KOPT-K1 (cell line): ENCODE data around the gene PROK2.

Experiments used
- H3K27ac ChIP-seq: fragments of 200-600 bp; sonication (generic); 2 replicates; pipeline ENCODE4 v1.5.1; 2016; ENCODE audit warnings: antibody characterized with exemption, mild to moderate bottlenecking, low read depth, low read length; ENCODE audit not compliant: poor library complexity, severe bottlenecking
- H3K36me3 ChIP-seq: fragments of 200-600 bp; sonication (generic); 2 replicates; pipeline ENCODE4 v1.5.1; 2017; ENCODE audit warnings: antibody characterized with exemption, mild to moderate bottlenecking, low read length, moderate library complexity; ENCODE audit not compliant: insufficient read depth
- H3K9me3 ChIP-seq: fragments of 200-600 bp; sonication (generic); 2 replicates; pipeline ENCODE4 v1.5.1; 2017; ENCODE audit warnings: antibody characterized with exemption, low read length, mild to moderate bottlenecking; ENCODE audit not compliant: insufficient read depth, poor library complexity, severe bottlenecking

Gene PROK2

DNA sequence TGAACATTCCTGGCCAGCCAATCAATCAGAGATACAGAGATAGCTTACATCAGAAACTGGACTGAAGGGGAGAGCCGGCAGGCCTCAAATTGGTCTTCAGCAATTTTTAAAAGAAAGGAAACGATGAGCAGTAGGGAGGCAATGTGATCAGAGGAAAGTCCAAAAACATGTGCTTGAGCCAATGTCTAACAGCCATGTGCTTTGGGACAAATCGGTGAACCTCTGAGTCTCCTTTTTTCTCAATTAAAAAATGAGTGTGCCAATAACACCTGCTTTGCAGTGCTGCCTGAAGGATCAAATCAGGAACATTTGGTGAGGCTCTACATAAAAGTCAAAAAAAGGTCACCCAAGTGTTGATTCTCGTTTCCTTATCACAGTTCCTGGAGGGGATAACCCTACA is 52.3 kb downstream of the PROK2 start:
- H3K36me3 ChIP-seq, result no peaks in the 10 kb centered on the region
- H3K9me3 ChIP-seq, result peaks cover 4% of the 10 kb centered on the region
- H3K27ac ChIP-seq, result no peak overlapping the region

DNA sequence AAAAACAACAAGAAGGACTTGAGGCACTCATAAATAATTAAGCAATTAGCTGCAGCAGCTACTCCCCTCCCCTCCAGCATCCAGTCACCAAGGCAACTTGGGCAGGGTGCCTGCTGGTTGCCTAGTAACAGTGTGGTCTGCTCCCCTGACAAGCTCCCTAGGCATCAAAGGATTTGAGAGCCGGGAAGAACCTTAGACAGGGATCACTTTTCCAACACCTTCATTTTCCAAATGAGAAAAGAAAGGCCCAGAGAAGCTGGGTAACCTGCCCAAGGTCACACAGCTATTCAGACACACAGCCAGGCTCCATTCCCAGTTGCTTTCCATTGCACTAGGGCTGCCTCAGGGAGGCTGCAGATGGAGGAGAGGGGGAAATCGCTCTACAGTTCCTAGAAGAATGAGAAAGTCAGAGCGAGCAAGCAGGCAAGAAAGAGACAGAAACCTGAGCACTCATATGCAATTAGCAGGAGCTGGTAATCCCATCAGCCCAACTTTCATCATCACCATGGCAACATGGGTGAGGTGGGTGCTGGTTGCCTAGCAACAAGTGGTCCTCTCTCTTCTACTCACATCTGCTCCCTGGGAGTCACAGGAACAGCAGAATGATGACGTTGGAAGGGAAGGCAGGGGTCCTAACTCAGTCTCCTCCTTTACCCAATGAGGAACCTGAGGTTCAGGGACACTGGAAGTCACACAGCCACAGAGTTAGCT is 56.2 kb downstream of the PROK2 start:
- Histone ChIP-seq H3K27ac (no peak overlapping the region), H3K9me3 (no peaks in the 10 kb centered on the region), H3K36me3 (no peaks in the 10 kb centered on the region)

DNA sequence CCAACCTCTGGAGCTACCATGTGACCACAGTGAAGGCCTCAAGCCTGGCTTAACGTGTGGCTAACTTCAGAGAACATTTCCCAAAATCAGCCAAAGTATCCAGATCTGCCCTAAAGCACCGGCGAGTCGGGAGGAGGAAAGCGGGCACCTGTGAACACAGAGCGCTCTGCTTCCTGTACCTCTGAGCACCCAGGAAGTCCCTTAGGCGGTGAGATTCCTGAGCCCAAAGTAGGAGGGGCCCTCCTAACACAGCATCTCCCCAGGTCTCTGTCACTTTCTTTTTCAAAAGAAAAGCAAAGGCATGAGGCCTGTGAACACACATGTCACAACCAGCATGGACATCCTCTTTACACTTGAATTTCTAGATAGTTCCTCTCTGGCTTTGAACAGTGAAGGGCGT is 58.8 kb downstream of the PROK2 start:
- no peaks in the 10 kb centered on the region for H3K36me3 ChIP-seq

DNA sequence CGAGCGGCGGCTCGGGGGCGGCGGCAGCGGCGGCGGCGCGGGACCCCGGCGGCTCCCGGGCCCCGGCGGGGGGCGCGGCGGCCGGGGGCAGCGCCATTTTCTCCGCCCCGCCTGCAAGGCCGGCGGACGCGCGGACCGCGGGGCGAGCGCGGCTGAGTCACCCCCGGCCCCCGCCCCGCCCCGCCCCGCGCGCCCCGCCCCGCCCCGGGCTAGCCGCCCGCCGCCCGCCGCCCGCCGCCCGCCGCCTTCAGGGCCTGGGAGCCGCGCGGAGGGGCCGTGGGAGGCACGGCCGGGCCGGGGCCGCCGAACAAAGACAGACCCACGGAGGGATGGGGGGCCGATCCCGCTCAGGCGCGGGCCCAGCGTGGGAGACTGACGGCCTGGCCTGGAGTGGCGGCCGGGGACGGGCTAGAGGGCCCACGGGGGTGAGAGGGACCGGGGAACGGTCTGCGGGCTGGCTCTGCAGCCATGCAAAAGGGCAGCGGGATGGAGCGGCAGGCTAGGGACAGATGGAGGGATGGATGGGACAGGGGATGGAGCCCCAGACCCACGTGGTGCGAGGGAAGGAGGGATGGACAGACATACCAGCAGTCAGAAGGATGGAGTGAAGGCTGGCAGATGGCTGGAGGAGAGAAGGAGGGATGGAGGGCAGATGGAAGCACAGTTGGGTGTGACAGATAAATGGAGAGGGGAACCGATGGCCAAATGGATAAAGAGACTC is 59.5 kb downstream of the PROK2 start, which contains the start of gene EIF4E3:
Gene EIF4E3, minus strand, starts transcription at position 132 of the 721 bp plus-strand sequence. Its CDS starts 35 bp downstream, at position 97.
- peak within 1 kb of the TSS; percentile 11 for H3K27ac ChIP-seq
- no peaks in the 10 kb centered on the region for H3K36me3 ChIP-seq
- no peaks in the 10 kb centered on the region for H3K9me3 ChIP-seq

More for the DNA sequence above, 58.8 kb downstream of the PROK2 start:
- H3K27ac ChIP-seq, result no peak overlapping the region
- no peaks in the 10 kb centered on the region for H3K9me3 ChIP-seq

DNA sequence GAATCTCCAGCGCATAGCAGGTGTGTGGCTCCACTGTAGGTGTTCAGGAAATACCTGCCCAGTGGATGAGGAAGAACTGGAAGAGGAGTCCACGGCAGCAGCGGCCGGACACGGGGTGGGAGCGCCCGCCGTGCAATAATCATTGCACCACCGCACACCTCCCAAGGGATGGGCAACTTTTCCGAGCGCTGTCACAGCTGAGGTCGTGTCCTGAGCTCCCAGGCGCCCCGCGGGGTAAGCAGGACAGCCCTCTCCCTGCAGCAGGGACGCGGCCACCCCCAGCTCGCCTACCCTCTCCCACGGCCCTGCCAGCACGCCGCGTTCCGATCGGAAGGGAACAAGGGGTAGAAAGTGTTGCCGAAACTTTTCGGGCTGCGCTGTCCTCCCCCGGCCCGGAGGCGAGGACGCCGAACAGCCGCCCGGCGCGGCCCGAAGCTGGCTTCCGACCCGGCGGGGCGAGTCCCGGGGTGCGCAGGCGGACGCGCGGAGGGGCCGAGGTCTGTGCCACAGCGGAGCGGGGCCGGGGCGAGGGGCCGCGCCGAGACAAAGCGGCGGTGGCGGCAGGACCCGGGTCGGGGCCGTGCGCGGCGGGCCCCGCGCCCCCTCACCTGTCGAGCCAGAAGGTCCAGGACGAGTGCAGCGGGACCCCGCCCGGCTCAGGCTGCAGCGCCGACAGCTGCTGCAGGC is 60.2 kb downstream of the PROK2 start:
- H3K9me3 ChIP-seq, result no peaks in the 10 kb centered on the region
- peak overlapping the region; percentile 11 for H3K27ac ChIP-seq
- H3K36me3 ChIP-seq, result no peaks in the 10 kb centered on the region

DNA sequence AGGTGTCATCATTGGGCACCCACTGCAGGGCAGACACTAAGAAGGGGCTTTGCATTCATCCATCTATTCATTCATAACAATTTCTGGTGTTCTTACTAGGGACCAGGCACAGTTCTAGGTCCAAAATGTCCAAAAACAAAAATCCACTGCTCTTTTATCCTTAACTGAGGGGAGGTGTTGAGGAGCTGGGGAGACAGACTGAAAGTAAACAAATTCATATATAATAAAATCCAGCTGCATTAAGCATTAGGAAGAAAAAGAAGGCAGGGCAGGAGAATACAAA is 60.8 kb downstream of the PROK2 start:
- no peak overlapping the region for H3K27ac ChIP-seq
- no peaks in the 10 kb centered on the region for H3K36me3 ChIP-seq
- H3K9me3 ChIP-seq, result no peaks in the 10 kb centered on the region

DNA sequence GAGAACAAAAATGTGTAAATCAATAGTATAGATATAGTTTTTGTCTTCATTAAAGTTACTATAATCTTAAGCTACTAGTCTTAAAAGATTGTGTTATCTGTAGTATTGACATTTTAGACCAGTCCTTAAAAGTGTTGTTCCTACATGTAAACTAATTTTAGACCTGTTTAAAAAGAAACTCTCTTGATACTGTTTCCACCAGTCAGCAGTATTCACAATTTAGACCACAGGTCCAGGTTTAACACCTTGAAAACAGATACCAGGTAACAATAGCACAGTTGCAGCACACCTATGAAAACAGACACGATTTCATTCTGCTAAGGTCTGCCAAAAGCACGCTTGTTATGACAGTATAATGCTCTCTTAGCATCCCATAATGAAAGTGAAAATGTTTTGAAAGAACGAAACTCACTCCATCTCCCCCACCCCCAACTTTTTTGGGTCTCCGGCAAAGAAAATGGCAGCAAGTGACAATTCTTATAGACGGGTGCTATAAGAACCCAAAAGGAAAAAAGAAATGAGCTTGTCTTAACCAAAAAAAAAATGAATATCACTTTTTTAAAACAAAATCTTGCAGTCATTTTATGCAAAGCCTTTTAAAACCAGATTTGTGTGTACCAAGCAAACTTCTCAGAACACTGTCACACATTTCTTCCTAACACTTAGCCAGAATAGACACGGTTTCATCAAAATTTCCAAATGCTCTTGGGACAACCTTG is 61.3 kb downstream of the PROK2 start:
- Histone ChIP-seq H3K27ac (no peak overlapping the region), H3K36me3 (no peaks in the 10 kb centered on the region), H3K9me3 (no peaks in the 10 kb centered on the region)

DNA sequence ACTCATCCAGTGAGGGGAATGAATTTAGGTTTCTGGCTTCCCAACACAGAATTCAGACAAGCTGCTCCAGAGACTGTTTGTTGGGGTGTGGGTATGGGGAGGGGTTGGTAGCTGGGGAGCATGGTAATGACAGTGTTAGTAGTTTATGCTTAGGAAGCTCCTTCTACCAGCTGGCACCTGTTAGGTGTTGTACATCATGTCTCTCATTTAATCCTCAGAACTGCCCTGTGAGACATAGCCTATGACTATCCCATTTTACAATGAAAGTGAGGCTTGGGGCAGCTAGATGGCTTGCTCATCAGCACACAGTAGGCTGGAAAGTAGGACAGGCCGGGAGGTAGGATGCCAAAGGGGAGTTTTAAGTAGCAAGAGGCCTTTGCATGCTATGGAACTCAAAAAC is 62.3 kb downstream of the PROK2 start:
- Histone ChIP-seq H3K27ac (no peak overlapping the region), H3K36me3 (no peaks in the 10 kb centered on the region), H3K9me3 (no peaks in the 10 kb centered on the region)
